SHP77 (cell line): Measurements from ENCODE around the gene LEMD2.
"Not testable (repeated sequence)": the region's sequence is repeated elsewhere in the genome, so short reads cannot be mapped to it uniquely, and the experiment has no call there.

ENCODE experiments used
- DNase-seq, 2 experiments: peaks; one replicate each; lab custom pipeline; 2025; lab: John Stamatoyannopoulos, UW

Gene LEMD2

DNA sequence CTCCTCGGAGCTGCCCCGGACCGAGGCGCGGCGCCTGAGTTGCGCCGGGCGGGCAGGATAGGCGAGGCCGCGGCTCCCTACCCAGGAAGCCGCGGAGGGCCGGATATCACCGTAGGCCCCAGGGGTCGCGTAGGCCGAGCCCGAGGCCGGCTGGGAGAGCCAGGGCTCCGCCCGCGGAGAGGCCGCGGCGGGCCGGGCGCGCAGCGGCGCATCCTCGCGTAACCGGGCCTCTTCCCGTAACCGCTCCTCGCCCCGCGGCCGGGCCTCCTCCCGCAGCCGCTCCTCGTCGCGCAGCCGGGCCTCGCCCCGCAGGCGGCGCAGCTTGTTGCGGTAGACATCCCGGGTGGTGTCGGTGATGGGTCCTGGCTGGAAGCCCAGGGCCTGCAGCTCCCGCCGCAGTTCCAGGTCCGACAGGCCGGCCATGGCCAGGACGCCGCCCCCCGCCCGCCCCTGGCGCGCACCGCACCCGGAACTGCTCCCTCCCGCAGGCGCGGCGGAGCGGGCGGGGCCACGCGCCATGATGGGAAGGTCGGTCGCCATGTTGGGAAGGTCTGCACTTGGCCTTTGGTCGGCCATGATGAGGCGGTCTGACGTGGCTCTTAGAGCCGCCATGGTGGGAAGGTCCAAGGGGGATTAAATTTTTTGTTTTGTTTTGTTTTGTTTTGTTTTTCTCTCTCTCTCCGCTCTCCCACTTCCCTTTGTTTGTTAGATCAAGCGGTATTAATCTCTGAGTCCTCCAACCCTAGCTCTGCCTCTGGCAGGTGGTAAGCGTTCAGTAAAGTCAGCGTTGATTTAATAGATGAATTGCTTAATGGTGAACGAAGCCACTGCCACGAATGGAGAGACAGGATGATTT, at the start of gene LEMD2:
Gene LEMD2 (minus strand): TSS at position 437 of the 856 bp plus-strand sequence. CDS start 14 bp downstream, at position 423.
- DNase-seq = peak; percentile 80 to 81

DNA sequence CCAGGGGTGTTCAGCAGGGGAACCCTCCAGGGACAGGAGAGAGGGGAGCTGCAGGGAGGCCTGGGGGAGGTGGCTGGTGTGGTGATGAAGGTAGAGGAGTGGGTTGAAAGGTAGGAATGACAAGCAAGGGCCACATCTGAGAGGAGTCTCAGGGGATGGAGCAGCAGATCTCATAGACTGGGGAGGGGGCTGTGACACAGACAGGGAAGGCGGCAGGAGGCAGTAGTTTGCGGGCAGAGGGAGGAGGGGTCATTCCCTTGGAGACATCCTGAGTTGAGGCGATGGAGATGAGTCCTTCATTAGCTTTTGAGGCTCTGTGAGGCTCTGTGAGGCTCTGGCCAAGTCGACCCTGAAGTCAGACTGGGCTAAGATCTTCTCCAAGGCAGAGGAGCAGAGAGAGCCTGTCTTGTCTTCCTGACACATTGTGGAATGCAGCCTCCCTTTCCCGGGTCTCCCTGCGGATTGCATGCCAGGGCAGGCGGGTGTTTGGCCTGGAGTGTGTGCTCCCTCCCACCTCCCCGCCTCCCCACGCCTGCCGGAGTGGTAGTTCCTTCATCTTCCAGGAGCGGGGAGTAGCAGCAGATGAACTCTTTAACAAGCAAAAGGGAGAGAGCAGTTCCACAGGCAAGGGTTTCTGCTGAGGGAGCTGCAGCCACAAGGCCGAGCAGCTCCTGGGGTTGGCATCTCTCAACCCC, 49.2 kb upstream of the LEMD2 start:
- DNase-seq = peak in 1 of 2 experiments; percentile 27

DNA sequence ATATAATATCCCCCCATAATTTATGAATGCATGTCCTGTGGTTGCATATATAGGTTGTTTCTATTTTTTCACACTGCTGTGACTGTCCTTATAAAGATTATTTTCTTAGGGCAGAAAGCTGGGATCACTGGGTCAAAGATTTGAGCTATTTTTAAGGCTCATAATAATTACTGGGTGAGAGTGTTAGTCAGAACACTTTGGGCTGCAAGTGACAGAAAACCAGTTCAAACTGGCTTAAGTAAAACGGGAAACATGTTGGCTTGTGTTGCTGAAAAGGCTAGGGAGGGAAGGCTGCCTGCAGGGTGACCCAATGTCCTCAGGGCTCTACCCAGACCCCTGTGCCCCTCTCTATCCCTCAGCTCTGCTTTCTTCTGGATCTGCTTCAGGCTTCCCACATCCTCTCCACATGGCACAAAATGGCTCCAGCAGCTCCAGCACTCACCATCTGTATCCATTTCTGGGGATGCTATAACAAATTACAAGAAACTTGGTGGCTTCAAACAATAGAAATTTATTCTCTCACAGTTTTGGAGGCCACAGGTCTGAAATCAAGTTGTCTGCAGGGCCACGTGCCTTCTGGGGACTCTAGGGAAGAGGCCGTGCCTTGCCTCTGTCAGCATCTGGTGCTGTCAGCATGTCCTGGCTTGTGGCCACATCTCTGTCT, 48.0 kb upstream of the LEMD2 start:
- no peak for DNase-seq

DNA sequence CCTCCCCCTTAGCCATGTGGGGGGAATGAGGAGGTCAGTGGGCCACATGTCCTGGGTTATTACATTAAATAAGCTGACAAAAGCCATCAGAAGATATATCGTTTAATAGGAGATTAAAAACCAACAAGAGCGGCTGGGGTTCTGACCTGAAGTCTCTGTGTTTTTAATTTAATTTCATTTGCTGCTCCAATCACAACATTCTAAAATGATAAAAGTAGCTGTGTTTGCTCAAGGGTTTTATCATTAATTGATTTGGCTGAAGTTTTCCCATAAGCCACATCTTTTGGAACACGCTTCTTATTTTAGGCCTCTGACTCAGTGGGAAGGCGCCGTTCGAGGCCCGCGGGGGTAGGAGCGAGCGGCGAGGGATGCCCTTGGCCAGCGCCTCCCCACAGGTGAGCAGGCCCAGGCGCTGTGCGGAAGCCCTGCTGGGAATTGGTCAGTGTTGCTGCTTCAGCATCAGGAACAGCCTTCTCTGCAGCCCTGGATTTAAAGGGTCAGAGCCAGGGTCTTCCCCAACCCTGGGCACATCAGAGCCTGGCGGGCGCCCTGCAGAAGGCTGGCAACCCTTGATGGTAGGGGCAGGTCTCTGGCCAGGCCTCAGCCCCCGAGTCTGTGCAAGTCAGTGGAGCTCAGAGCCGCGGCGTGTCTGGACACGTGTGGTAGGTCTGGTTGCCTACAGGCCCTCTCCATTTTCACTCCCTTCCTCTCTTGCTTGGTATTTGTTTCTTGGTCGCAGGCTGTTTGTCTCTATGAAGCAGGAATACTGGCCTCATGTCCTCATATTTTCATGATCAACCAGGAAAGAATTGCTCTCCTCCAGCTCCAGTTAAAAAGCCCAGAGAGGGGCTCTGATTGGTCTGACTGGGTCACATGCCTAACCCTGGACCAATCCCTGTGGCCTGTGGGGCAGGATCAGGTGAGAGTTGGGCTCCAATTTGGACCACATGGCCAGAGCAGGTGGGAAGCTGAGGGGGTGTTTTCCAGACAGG, 45.8 kb upstream of the LEMD2 start:
- no peak for DNase-seq

DNA sequence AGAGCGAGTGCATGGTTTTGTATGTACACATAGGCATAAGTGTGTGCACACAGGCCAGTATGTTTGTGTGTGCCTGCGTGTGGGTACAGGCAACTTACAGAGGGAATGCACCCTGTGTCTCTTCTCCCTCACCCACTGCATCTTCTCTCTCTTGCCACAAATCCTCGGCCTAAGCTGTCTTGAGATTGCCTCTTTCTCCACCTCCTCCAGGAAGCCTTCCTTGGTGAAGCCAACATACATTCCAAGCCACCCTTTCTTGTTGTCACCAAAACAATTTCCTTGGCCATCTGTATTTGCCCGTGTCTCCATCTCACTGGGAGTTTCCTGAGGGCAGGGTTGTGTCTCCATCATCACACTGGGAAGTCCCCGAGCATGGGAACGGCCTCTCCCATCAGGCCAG, 44.7 kb upstream of the LEMD2 start:
- DNase-seq = no peak

DNA sequence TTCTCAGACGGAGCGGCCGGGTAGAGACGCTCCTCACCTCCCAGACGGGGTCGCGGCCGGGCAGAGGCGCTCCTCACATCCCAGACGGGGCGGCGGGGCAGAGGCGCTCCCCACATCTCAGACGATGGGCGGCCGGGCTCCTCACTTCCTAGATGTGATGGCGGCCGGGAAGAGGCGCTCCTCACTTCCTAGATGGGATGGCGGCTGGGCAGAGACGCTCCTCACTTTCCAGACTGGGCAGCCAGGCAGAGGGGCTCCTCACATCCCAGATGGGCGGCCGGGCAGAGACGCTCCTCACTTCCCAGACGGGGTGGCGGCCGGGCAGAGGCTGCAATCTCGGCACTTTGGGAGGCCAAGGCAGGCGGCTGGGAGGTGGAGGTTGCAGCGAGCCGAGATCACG, 43.9 kb upstream of the LEMD2 start:
- not testable (repeated sequence) for DNase-seq

DNA sequence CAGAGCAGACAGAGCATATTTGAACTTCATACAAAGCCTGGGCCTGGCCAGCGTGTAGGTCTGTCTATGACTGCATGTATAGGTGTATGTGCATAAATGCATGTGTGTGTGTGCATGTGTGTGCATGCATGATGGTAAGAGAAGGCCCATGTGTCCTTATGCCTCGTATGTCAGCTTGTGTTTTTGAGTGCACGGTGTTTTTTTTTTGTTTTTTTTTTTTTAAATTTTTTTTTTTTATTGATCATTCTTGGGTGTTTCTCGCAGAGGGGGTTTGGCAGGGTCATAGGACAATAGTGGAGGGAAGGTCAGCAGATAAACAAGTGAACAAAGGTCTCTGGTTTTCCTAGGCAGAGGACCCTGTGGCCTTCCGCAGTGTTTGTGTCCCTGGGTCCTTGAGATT, 42.8 kb upstream of the LEMD2 start:
- DNase-seq = not testable (repeated sequence)

DNA sequence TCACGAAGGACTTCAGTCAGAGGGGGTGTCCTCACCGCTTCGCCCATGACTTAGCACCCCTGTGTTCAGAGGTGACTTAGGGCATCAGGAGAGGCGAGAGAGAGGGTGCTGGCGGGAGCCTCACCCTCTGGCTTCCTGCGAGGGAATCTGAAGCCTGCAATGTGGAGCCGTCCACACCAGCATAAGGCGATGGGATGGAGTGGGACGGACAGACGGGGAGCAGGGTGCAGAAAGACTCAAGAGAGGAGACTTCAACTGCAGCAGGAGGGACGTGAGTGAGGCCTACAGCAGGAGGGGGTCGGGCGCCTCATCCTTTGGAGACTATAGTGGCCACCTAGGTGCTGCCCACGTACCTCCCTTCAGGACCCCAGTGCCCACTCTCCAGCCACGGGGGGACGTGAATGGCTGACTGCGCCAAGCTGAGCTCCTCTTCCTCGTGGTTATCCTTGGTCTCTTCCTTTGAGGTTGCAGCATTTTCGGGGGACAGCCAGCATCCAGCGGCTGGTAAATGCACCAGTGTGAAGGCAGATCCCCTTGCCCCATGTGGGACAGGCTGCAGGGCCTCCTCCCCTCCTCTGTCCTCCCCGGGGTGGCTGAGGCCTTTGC, 41.8 kb upstream of the LEMD2 start:
- DNase-seq = no peak

DNA sequence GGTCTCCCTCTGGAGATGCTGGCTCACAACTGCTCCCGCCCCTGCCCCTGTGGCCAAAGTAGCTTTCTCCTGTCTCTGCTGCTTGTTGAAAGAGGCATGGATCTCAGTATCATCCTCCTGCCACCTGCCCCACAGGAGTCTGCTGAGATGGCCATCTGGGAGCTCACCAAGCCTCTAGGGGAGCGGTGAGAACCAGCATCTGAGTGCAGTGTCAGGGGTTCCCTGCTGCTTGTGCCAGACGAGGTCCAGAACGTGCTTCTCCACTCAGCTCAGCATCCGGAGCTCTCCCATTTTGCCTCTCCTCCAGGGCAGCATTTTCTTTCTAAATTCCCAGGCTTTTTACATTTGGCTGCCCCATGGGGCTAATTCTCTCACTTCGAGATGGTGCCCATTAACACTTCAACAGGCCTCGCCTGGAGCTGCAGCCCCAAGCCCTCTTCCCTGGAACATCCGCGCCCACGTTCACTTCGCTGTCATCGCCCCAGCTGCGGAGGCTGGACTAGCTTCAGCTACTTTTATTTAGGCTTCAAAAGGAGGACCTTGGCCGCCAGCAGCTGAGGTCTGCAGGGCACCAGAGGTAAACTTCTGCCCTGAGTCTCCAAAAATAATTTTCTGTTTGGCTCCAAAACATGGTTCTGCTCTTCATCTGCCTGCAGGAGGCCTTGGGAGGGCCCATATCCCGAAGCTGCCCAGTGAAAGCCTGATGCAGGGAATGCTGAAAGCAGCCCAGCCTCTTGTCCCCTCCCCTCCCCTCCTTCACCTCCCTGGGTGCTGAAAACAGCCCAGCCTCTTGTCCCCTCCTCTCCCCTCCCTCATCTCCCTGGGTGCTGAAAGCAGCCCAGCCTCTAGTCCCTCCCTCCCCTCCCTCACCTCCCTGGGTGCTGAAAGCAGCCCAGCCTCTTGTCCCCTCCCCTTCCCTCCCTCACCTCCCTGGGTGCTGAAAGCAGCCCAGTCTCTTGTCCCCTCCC, 40.1 kb upstream of the LEMD2 start:
- no peak for DNase-seq

DNA sequence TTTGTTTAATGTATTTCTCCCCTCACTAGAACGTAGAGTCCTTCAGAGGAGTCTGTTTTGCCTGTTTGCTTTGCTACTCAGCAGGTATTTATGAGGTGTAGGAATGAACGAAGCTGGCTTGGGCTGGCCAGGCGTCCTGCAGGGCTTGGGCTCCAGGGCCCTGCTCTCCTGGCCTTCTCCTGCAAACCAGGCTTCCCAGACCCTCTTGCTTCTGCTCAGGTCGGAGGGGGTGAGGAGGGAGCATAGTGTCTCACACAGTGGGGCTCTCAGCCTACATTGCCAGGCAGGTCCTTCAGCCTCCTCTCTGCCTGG, 39.5 kb upstream of the LEMD2 start:
- no peak for DNase-seq

DNA sequence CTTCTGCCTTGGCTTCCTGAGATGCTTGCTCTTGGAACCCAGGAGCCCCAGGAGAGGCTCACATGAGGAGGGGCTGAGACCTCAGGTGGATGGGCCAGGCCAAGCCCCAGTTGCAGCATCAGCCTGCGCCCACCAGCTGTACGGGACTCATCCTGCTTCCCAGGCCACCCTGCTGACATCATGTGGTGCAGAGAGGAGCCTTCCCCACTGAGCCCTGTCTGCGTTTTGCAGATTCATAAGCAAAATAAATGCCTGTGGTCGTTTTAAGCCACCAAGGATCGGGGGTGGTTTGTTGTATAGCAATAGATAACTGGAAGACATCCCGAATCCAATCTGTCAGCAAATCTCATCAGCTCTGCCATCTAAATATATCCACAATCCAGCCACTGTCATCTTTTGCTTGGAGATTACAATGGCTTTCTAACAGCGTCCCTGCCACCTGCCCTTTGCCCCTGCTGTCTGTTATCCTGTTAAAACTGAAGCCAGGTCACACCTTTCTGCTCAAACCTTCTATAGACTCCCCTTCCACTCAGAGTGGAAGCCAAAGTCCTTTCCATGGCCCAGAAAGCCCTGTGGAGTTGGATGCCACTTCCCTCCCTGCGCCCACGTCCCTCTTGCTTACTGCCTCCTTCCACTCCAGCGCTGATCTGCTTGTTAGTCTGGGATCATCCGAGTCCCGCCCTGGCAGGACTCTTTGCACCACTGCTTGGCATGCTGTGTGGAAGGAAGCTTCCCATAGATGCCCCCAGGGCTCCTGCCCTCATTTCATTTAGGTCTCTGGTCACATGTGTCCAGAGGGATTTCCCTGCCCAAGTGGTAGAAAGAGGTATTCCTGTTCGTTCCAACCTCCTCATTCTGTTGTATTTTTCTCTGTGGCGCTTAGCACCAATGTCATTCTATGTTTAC, 38.9 kb upstream of the LEMD2 start:
- DNase-seq = no peak

DNA sequence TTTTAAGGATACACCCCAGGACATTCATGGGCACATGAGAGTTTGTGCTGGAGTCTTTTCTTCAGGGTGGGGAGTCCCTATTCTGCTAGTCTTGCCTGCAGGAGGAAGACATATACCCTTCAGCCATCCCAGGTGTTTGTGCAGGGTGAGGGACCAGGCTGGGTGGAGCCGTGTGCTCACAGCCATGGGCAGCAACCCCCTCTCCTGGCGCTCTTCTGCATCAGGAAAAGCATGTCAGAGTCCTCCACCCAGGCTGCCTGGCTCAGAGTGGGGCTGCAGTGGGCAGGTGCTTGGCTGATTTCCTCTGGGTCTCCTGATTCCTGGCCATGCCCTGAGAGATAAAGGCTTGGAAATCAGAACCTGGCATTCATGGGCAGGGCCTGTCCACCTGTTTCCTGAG, 37.6 kb upstream of the LEMD2 start:
- peak in 1 of 2 experiments; percentile 24 for DNase-seq

DNA sequence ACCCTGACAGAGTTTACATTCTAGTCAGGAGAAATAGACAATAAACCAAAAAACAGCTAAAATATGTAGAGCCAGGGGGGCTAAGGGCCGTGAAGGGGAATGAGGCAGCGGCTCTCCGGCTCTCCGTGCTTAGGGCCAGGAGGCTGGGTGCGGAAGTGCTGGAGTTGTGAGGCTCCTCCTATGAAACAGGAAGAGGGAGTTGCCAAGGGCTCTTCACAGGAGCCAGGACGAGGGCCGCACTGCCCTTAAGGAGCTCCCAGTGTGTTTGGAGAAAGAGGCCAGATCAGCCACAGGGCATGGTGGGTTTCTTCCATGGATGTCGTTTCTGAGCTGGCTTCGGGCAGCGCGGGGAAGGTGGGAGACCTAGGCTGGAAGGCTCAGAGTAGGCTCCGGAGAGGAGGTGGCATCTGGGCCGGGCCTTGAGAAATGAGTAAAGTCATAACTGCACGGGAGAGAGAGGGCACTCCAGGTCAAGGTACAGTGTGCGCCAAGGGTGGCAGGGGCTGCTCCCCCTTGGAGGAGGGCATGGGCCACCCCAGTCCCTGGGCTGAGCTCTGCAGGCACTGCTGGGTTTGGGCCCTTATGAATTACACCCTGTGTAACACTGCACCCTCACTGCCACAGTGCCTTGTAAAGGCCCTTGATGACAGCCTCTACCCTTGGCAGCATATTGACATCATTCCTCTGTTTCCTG, 35.7 kb upstream of the LEMD2 start:
- no peak for DNase-seq

DNA sequence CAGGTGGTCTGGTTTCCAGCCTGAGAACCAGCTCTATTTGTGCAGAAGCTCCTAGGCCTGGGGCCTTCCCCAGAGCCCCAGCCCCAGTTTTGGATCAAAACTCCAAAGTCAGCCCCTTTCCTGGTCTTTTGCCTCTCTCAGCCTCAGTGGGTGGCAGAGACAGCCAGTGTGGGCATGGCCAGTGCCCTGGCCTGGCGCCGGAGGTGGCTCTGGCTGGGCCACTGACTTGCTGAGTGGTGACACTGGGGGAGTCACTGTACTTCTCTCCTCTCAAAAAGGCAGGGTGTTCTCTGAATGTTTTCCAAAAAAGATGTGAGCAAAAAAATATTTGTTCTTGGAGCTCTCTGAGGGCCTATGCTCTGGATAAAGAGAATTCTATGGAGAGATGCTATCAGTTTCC, 34.9 kb upstream of the LEMD2 start:
- DNase-seq = no peak

DNA sequence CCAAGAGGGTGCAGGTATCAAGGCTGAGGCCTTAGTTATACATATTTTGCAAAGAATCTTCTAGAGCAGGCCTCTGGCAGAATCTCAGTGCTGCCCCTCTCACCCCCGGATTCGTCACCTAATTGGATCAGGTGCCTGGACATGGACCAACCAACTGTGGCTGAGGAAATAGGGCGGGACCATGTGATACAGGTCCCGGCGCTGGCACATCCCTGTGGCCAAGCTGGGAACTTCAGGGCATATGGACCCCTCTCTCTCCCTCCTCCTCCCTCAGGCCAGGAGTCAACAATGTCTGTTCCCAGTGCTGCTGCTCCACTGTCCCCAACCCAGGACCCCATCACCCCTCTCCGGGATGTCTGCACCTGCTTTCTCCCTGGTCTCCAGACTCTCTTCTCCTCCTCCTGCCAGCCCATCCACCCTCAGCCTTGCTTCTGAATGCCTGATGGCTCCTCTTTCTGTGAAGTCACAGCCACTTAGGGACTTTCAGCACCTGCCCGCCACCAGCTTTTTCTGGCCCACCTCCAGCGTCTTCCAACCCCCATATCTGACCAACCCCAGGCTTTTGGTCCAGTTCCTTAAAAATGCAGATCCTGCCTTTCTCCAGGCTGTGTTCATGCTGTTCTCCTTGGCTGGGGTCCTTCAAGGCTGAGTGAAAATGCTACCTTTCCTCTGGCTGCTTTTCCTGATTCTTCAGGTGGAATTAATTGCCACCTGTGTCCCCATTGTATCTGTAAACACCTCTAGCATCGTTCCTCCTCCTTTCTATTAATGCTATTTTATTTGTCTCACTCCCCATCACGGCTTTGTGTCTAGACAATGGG, 33.9 kb upstream of the LEMD2 start:
- peak; percentile 63 to 82 for DNase-seq

DNA sequence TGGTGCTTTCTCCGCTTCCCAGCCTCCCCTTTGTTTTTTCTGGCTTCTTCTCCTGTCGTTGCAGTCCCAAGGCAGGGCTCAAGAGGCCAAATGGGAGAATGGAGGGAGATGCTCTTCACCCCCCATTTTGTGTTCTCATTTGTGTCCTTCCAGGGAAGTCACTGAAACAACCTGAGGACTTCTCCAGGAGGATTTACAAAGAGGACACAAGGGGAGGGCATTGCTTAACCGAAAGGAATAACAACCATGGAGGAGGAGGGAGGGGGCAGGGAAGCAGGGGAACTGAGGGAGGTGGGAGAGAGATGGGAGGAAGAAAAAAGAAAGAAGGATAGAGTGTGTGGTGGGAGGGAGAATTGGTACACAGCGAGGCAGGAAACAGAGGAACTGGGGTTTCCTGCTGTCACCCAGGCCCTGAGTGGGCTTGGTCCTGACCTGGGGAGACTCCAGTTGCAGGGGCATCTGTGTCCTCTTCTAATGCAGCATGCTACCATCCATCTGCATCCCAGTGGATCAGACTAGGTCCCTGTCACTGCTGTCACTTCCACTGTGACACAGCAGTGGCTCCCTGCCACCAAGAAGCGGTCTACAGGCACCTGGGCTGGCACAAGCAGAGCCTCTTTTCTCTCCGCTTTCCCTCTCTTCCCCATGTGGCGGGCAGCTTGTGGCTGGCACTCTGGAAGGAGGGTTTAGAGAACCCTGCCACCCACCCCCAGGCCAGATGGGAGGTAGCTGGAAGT, 32.0 kb upstream of the LEMD2 start:
- DNase-seq = no peak

DNA sequence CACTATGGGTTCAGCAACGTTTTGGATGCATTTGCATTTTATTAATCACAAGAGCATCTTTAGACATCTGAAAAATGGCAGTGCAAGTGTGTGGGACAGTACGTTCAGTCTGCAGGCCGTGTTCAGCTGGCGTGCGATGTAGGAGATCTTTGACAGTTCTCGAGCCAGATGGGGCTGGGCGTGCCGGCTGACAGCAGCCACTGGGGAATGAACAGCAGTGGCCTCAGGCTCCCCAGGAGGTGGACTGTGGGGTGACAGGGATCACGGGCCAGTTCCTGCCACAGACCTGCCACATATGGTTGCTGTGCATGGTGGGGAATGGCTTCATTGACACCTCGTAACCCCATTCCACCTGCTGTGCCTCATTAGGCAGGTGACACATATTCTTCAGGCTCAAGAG, 31.3 kb upstream of the LEMD2 start:
- DNase-seq = no peak
